Epithelial cell of alveolus of lung (primary cell): Measurements from ENCODE around the gene DIO2. TPM values are rescaled to one million over a fixed set of nuclear protein-coding genes. Genes with fewer than 3 reads are reported as not detected.

Experiments used
- total RNA-seq: library from RNA; depleted of rRNA; stranded (reverse); fragments of >200 nt; gene quantifications from 2 replicates; pipeline ENCODE4 v1.2.1, GENCODE V29; 2015

The DIO2 gene
- 1.4 and 4.2 TPM in 2 replicates for total RNA-seq

GRCh38 chr14:80211153-80212022, at the start of gene DIO2:
TSS of gene DIO2 (minus strand) at chr14:80211504. CDS start at chr14:80211472, 32 bp downstream.

